ENCODE data around the gene ABI2. TPM values are rescaled to one million over a fixed set of nuclear protein-coding genes. Genes with fewer than 3 reads are reported as not detected.

ABI2 gene
- total RNA-seq, 2 donors from 2014 or later = 50.0 to 64.8 TPM

- DNase-seq (ENCODE audit: low spot score) = no peak
- Histone ChIP-seq H3K9me3 (no peaks in the 10 kb centered on the region), H3K27ac (no peak overlapping the region), H3K4me1 (replicated peaks) (no peaks in the 10 kb centered on the region), H3K27me3 (replicated peaks; ENCODE audit: insufficient read depth) (no peaks in the 10 kb centered on the region), H3K36me3 (no peaks in the 10 kb centered on the region), H3K4me3 (no peak overlapping the region)
- 76% methylated on average over 5 of the region's 5 CpGs for WGBS
- intact Hi-C loops (cut with DNase I) = no loop called here
- no peak for TF ChIP-seq CTCF (IDR thresholded peaks at IDR 0.05)
- TF ChIP-seq POLR2A (IDR thresholded peaks at IDR 0.05) = no peak
- TF ChIP-seq POLR2AphosphoS5 (IDR thresholded peaks at IDR 0.05) = no peak
These were observed 24.5 kb downstream of the ABI2 start for GRCh38 chr2:203352604-203353255.

- H3K36me3 ChIP-seq = no peaks in the 10 kb centered on the region
- intact Hi-C loops (cut with DNase I) = no loop called here
- no peak for DNase-seq (ENCODE audit: low spot score)
- no peaks in the 10 kb centered on the region for H3K4me1 ChIP-seq (replicated peaks)
- H3K9me3 ChIP-seq = no peaks in the 10 kb centered on the region
- H3K4me3 ChIP-seq = no peak overlapping the region
- TF ChIP-seq POLR2AphosphoS5 (IDR thresholded peaks at IDR 0.05) (no peak), POLR2A (IDR thresholded peaks at IDR 0.05) (no peak), CTCF (IDR thresholded peaks at IDR 0.05) (no peak)
- H3K27me3 ChIP-seq (replicated peaks; ENCODE audit: insufficient read depth) = no peaks in the 10 kb centered on the region
- no peak overlapping the region for H3K27ac ChIP-seq
- WGBS = 84% methylated on average over 3 of the region's 3 CpGs
These were observed 26.8 kb downstream of the ABI2 start for GRCh38 chr2:203354966-203355365.

- H3K36me3 ChIP-seq = no peaks in the 10 kb centered on the region
- 81% methylated on average over 1 of the region's 1 CpG for WGBS
These were observed 31.3 kb downstream of the ABI2 start for GRCh38 chr2:203359450-203359849.

GRCh38 chr2:203360833-203361430 is 32.7 kb downstream of the ABI2 start:
- Histone ChIP-seq H3K4me1 (replicated peaks) (no peaks in the 10 kb centered on the region), H3K27ac (no peak overlapping the region), H3K36me3 (no peaks in the 10 kb centered on the region), H3K27me3 (replicated peaks; ENCODE audit: insufficient read depth) (no peaks in the 10 kb centered on the region), H3K9me3 (no peaks in the 10 kb centered on the region), H3K4me3 (no peak overlapping the region)
- intact Hi-C loops (cut with DNase I) = no loop called here
- TF ChIP-seq POLR2AphosphoS5 (IDR thresholded peaks at IDR 0.05) (no peak), CTCF (IDR thresholded peaks at IDR 0.05) (no peak), POLR2A (IDR thresholded peaks at IDR 0.05) (no peak)
- DNase-seq (ENCODE audit: low spot score) = no peak
- WGBS = 72% methylated on average over 3 of the region's 3 CpGs

More at GRCh38 chr2:203359450-203359849, 31.3 kb downstream of the ABI2 start:
- H3K9me3 ChIP-seq = no peaks in the 10 kb centered on the region
- H3K27me3 ChIP-seq (replicated peaks; ENCODE audit: insufficient read depth) = no peaks in the 10 kb centered on the region
- H3K27ac ChIP-seq = no peak overlapping the region
- intact Hi-C loops (cut with DNase I) = no loop called here
- TF ChIP-seq POLR2AphosphoS5 (IDR thresholded peaks at IDR 0.05) = no peak
- TF ChIP-seq CTCF (IDR thresholded peaks at IDR 0.05) = no peak
- TF ChIP-seq POLR2A (IDR thresholded peaks at IDR 0.05) = no peak
- H3K4me3 ChIP-seq = no peak overlapping the region
- no peak for DNase-seq (ENCODE audit: low spot score)
- no peaks in the 10 kb centered on the region for H3K4me1 ChIP-seq (replicated peaks)

GRCh38 chr2:203361495-203361894 is 33.3 kb downstream of the ABI2 start:
- no peaks in the 10 kb centered on the region for H3K27me3 ChIP-seq (replicated peaks; ENCODE audit: insufficient read depth)
- no peak for TF ChIP-seq POLR2AphosphoS5 (IDR thresholded peaks at IDR 0.05)
- TF ChIP-seq CTCF (IDR thresholded peaks at IDR 0.05) = no peak
- no peak for TF ChIP-seq POLR2A (IDR thresholded peaks at IDR 0.05)
- no peak for DNase-seq (ENCODE audit: low spot score)
- no peaks in the 10 kb centered on the region for H3K36me3 ChIP-seq
- H3K4me3 ChIP-seq = no peak overlapping the region
- 58% methylated on average over 2 of the region's 2 CpGs for WGBS
- H3K9me3 ChIP-seq = no peaks in the 10 kb centered on the region
- no peaks in the 10 kb centered on the region for H3K4me1 ChIP-seq (replicated peaks)
- intact Hi-C loops (cut with DNase I) = no loop called here
- H3K27ac ChIP-seq = no peak overlapping the region
